Measurements from ENCODE around the gene TEX52. TPM values are rescaled to one million over a fixed set of nuclear protein-coding genes. Genes with fewer than 3 reads are reported as not detected.

TEX52 gene
- total RNA-seq (2013; cell fraction: nucleolus; rRNA removed): not detected in 2 replicates
- total RNA-seq (2014; rRNA removed) (not detected in 2 replicates), total RNA-seq (2014; rRNA removed; fragmentation: Illumina TruSeq; extraction: Trizol) (not detected in 2 replicates), total RNA-seq (2021) (not detected in 2 replicates), polyA plus RNA-seq (2011; rRNA removed) (not detected in 2 replicates), polyA plus RNA-seq (2014; fragmentation: Illumina TruSeq; extraction: Trizol) (not detected in 2 replicates), polyA plus RNA-seq (2014; fragmentation: Nextera tagmentation; extraction: Ambion mirVana) (not detected), polyA plus RNA-seq (2014; rRNA removed) (not detected in 2 replicates), polyA plus RNA-seq (2016; fragmentation: Nextera tagmentation; extraction: Ambion mirVana) (under 1 TPM in 1 of 2 experiments, not detected in 1; 0.23 TPM), polyA minus RNA-seq (2011; rRNA and poly(A)+ RNA removed) (not detected in 2 replicates), Bru-seq, nascent RNA (percentile 16 among the genes with signal in this experiment), BruChase-seq, experiment 1, labeled RNA remaining after a 6-hour chase (not detected), BruChase-seq, experiment 2, labeled RNA remaining after a 2-hour chase (percentile 9 among the genes with signal in this experiment)
- polyA plus RNA-seq (2011; ENCODE audit: low read depth): not detected
- polyA plus RNA-seq (2011; cell fraction: cytosol; rRNA removed): not detected in 2 replicates
- polyA plus RNA-seq (2011; cell fraction: nucleus; rRNA removed): not detected in 2 replicates
- 0.58 and 0.72 TPM in 2 replicates for polyA plus RNA-seq (2012)
- polyA minus RNA-seq (2011; cell fraction: cytosol; rRNA and poly(A)+ RNA removed): not detected in 2 replicates
- not detected in 2 replicates for polyA minus RNA-seq (2011; cell fraction: nucleus; rRNA and poly(A)+ RNA removed)
- long read RNA-seq, experiment 1: 0 reads
- long read RNA-seq, experiment 2: 0 reads

GRCh38 chr12:2857021-2857431, at the start of gene TEX52:
TSS of gene TEX52 (minus strand) at chr12:2857039. CDS start at chr12:2857026, 13 bp downstream.
- ChIA-PET SMC1A (ENCODE audit: uncharacterized antibody, unreplicated experiment) (no interaction called here), POLR2A (no interaction called here), RAD21 (ENCODE audit: unreplicated experiment) (no interaction called here), CTCF (interaction anchor here (1.6 kb wide), 1 partner anchor 11 kb away, joined by 4 read pairs; no protein-coding TSS in a partner anchor)
- Histone ChIP-seq H3K9ac (ENCODE audit: control insufficient read depth, insufficient read depth, low read length) (no peak within 1 kb of the TSS), H4K20me1 (ENCODE audit: control insufficient read depth, insufficient read depth) (no peaks in the 10 kb centered on the region), H2AFZ (ENCODE audit: control insufficient read depth, low read depth, low read length) (no peak within 1 kb of the TSS), H3K9me3 (replicated peaks; ENCODE audit: control insufficient read depth, insufficient read depth, low read length) (no peaks in the 10 kb centered on the region), H3K27ac (ENCODE audit: control insufficient read depth, insufficient read depth) (no peak within 1 kb of the TSS), H3K4me2 (ENCODE audit: control insufficient read depth, insufficient read depth) (no peak within 1 kb of the TSS), H3K4me3 (no peak within 1 kb of the TSS), H3K27me3 (replicated peaks in 1 of 2; ENCODE audit: control insufficient read depth in 2 of 2, insufficient read depth in 2 of 2, low read length in 1 of 2) (no peaks in the 10 kb centered on the region), H3K4me1 (ENCODE audit: control insufficient read depth, insufficient read depth, low read length) (no peaks in the 10 kb centered on the region), H3K79me2 (ENCODE audit: control insufficient read depth, insufficient read depth, low read length) (no peaks in the 10 kb centered on the region), H3K36me3 (ENCODE audit: control insufficient read depth in 2 of 2, insufficient read depth in 2 of 2, low read length in 1 of 2) (peaks cover 11% of the 10 kb centered on the region in 2 experiments; a peak in 3 of 4 replicates)
- TF ChIP-seq PAX8 (IDR thresholded peaks at IDR 0.05): no peak
- peak; percentile 27; the same call in 1 of the 2 replicates for TF ChIP-seq POLR2A (IDR thresholded peaks at IDR 0.05; ENCODE audit: low read depth, low read length)
- FAIRE-seq (no peak), ATAC-seq (no peak; the same call in 2 of the 3 replicates), DNase-seq (ENCODE audit: low read depth, low spot score) (no peak)
- BruUV-seq (replicated peaks): no TSS peak
- WGBS (ENCODE audit: insufficient coverage, insufficient replicate concordance, low lambda C conversion rate, missing lambda C conversion rate): 88% methylated on average over 3 of the region's 3 CpGs
- in situ Hi-C loops (cut with MboI): no loop called here
- intact Hi-C loops (cut with micrococcal nuclease; ENCODE audit: unreplicated experiment): no loop called here

- ATAC-seq: peak; percentile 42; the same call in 2 of the 3 replicates
- in situ Hi-C loops (cut with MboI): no loop called here
- no peak overlapping the region for H3K9ac ChIP-seq (ENCODE audit: control insufficient read depth, insufficient read depth, low read length)
- BruUV-seq (replicated peaks): no TSS peak
- no peak overlapping the region for H2AFZ ChIP-seq (ENCODE audit: control insufficient read depth, low read depth, low read length)
- no peak overlapping the region for H3K27ac ChIP-seq (ENCODE audit: control insufficient read depth, insufficient read depth)
- no peaks in the 10 kb centered on the region for H3K36me3 ChIP-seq (ENCODE audit: control insufficient read depth in 2 of 2, insufficient read depth in 2 of 2, low read length in 1 of 2)
- H3K27me3 ChIP-seq (replicated peaks in 1 of 2; ENCODE audit: control insufficient read depth in 2 of 2, insufficient read depth in 2 of 2, low read length in 1 of 2): no peaks in the 10 kb centered on the region
- SMC1A ChIA-PET (ENCODE audit: uncharacterized antibody, unreplicated experiment): no interaction called here
- TF ChIP-seq PAX5 (IDR thresholded peaks at IDR 0.05; ENCODE audit: borderline replicate concordance, low read depth, low read length): 0 out of 2 replicates have a peak, but pooled peaks have one; percentile 20
- TF ChIP-seq RBBP5 (conservative IDR thresholded peaks at IDR 0.05): no peak
- no peak for TF ChIP-seq SUZ12 (IDR thresholded peaks at IDR 0.05; ENCODE audit: unreplicated experiment)
- TF ChIP-seq E4F1 (IDR thresholded peaks at IDR 0.05; ENCODE audit: borderline replicate concordance, partially characterized antibody): no peak
- CTCF ChIA-PET: no interaction called here
- no peaks in the 10 kb centered on the region for H3K9me3 ChIP-seq (replicated peaks; ENCODE audit: control insufficient read depth, insufficient read depth, low read length)
- no peak overlapping the region for H3K4me3 ChIP-seq
- FAIRE-seq: peak; percentile 77
- H3K79me2 ChIP-seq (ENCODE audit: control insufficient read depth, insufficient read depth, low read length): no peaks in the 10 kb centered on the region
- intact Hi-C loops (cut with micrococcal nuclease; ENCODE audit: unreplicated experiment): no loop called here
- no peaks in the 10 kb centered on the region for H3K4me1 ChIP-seq (ENCODE audit: control insufficient read depth, insufficient read depth, low read length)
- POLR2A ChIA-PET: no interaction called here
- RAD21 ChIA-PET (ENCODE audit: unreplicated experiment): no interaction called here
- no peak overlapping the region for H3K4me2 ChIP-seq (ENCODE audit: control insufficient read depth, insufficient read depth)
- WGBS (ENCODE audit: insufficient coverage, insufficient replicate concordance, low lambda C conversion rate, missing lambda C conversion rate): 0% methylated on average over 2 of the region's 2 CpGs
- H4K20me1 ChIP-seq (ENCODE audit: control insufficient read depth, insufficient read depth): no peaks in the 10 kb centered on the region
- DNase-seq (ENCODE audit: low read depth, low spot score): no peak
Measured at GRCh38 chr12:2904260-2904659, 47.4 kb upstream of the TEX52 start.
